ENCODE results near the gene CCDC192.

CCDC192 gene

DNA sequence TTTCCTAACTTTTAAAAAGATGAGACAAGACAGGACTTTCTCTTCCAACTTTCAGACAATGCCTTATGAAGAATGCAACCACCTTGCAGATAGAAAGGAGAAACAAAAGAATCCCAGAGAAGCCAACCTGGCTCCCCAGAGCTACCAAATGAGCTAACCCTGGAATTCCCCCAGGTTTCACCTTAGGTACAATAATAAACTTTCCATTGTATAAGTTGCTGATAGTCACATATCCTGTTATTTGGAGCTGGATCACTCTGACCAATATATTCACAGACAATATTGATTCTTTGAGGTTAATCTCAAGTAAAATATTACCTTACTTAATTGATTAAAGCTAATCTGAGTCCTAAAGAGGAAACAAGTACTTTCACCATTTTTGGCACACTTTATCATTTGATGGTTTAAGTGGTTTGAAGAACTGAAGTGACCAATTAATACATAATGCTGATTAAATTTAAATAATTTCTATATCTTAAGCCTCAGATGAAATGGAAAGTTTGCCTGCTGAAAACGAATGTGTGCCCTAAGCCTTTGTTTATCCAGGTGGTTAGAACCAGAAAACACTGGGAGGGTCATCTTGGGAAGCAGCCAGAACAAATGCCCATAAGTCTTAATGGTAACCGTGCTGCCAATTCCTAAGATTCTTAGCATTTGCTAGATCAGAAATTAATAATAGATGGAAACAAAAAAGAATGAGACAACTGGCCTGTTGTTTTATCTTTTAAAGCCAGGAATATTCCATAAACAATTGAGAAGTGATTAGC is 220.8 kb downstream of the CCDC192 start:
- no peak for TF ChIP-seq CTCF (IDR thresholded peaks at IDR 0.05; ENCODE audit: extremely low read depth, missing control alignments)
- DNase-seq (ENCODE audit: low spot score) = no peak

DNA sequence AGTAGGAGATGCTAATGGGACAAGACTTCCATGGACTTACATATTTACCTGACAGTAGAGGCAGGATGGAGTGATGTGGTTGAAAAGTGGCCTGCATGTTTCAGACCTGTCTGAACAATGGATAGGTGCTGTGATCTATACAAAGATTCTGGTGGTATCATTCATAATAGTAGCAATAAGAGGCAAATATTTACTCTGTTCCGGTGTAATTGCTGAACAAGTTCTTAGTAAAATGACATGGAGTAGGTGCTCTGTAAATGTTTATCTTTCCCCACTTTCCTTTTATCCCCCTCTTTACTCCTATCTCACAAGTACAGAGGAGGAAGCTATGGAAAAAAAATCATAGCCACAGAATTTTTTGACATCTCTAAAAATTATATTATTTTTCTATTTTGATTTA is 221.4 kb downstream of the CCDC192 start:
- DNase-seq (ENCODE audit: low spot score) = no peak
- TF ChIP-seq CTCF (IDR thresholded peaks at IDR 0.05; ENCODE audit: extremely low read depth, missing control alignments) = no peak

DNA sequence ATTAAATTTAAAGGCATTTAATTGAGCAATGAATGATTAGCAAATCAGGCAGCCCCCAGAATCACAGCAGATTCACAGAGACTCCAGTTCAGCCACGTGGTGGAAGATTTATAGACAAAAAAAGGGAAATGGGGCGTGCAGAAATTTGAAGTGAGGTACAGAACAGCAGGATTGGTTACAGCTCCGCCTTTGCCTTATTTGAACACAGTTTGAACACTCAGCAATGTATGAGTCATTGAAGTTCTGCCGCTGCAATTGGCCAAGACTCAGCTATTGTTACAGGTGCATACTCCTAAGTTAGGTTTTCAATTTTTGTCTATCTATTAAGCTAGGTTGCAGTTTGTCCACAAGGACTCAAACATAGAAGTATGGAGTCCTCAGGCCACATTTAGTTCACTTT is 222.7 kb downstream of the CCDC192 start:
- no peak for TF ChIP-seq CTCF (IDR thresholded peaks at IDR 0.05; ENCODE audit: extremely low read depth, missing control alignments)
- DNase-seq (ENCODE audit: low spot score) = no peak

DNA sequence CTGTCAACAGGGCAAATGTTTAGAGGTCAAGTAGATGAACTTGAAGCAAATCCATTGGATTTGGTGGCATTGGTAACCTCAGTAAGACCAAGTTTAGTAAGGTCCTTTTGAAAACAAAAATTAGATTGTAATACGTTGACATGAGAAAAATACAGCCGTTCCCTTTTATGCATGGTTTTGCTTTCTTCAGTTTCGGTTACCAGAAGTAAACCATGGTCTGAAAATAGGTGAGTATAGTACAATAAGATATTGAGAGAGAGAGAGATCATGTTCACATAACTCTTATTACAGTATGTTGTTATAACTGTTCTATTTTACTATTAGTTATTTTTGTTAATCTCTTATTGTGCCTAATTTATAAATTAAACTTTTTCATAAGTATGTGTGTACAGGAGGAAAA is 223.8 kb downstream of the CCDC192 start:
- no peak for DNase-seq (ENCODE audit: low spot score)
- TF ChIP-seq CTCF (IDR thresholded peaks at IDR 0.05; ENCODE audit: extremely low read depth, missing control alignments) = no peak

GRCh38 chr5:127928053-127928452 is 224.9 kb downstream of the CCDC192 start:
- no peak for DNase-seq (ENCODE audit: low spot score)
- no peak for TF ChIP-seq CTCF (IDR thresholded peaks at IDR 0.05; ENCODE audit: extremely low read depth, missing control alignments)

- no peak for DNase-seq (ENCODE audit: low spot score)
- no peak for TF ChIP-seq CTCF (IDR thresholded peaks at IDR 0.05; ENCODE audit: extremely low read depth, missing control alignments)
Measured at GRCh38 chr5:127930311-127930710, 227.1 kb downstream of the CCDC192 start.

- DNase-seq (ENCODE audit: low spot score) = no peak
- no peak for TF ChIP-seq CTCF (IDR thresholded peaks at IDR 0.05; ENCODE audit: extremely low read depth, missing control alignments)
Measured at GRCh38 chr5:127931396-127931795, 228.2 kb downstream of the CCDC192 start.
